ENCODE results near the gene FBXW4.

Gene FBXW4

DNA sequence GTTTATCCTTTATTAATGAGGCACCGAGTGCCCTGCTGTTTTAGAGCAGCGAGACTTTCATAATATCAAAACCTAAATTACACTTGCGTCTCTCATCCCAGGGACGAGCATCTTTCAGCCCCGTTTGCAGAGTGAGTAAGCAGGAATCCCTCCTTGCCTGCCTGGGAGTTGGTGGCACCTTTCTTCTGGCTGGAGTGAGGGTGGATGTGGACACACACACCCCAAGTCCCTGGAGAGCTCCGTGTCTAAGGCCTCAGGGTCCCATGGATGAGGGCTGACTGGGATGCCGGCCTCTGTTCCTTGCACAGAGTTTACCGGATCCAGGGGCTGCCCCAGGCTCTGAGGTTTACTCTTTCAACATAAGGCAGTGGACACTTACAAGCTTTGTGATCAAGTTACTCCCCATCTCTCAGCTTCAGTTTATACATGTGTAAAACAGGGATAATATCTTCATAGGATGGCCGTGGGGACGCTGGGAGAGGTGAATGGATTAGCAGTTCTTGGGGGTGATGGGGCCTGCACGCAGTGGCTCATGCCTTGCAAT is 131.4 kb downstream of the FBXW4 start:
- no peak for DNase-seq

DNA sequence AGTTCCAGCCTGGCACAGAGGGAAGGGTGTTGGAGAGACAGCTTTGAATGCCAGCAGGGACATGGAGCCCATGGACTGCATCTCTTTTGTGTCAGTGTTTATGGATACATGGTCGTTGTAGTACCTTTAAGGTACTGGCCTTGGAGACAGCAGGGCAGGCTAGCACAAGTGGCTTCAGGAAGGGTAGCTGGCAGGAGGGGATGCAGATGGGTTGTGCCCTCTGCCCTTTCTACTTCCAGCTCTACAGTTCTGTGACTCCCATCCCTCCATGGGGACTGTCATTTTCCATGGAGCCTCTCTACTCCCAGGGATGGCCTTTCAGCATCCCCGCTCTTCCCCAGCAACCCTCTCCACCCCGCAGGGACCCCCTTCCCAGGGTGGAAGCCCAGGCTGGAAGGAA is 132.0 kb downstream of the FBXW4 start:
- DNase-seq, result no peak

DNA sequence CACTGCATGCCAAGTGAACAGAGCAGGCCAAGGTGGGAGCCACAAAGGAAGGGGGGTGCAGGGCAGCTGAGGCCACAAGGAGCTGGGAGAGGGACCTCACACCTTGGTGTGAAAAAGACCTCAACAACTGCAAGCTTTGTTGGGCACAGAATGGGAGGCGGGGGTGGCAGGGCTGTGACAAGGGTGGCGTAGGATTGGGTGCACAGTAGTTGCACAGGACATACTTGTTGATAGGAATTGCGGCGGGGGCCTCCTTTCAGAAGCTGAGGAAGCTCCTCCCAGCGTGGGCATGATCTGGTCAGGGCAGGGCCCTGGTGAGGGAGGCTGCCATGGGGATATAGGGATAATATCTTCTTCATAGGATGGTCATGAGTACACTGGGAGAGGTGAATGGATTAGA is 132.7 kb downstream of the FBXW4 start:
- no peak for DNase-seq

DNA sequence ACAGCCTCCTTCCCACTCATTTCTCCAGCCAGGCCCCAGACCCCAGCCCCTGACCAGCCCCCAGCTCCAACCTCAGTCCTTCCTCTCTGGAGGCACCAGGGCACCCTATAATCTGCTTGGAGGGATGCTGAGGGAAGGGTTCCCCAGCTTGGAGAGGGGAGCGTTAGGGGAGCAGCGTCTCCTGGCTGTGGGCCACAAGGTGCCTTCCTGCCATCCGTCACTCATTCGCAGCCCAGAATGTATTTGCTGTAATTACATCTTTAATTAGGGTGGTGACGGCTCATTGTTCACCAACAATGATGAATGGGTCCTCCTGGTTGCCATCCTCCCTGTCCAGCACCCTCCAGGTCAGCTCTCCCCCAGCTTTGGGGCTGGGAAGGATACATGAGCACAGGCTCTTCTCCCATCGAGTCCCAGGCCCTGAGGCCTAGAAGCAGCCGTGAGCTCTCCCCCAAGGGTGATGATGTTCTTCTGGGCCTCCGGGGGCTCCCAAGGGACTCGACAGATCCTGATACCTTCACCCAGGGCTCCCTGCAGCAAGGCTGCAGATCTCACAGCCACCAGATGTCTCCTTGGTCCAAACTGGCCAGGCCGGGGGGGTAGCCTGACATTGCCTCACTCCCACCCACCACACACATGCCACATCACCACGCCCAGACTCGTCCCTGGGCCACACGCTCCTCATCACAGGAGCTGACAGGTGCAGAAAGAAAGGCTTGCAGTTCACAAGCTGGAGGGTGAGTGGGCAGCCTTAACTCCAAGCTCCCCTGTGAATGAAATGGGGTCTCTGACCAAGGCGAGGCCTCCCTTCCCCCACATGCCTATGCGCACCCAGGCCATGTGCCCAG is 133.7 kb downstream of the FBXW4 start:
- DNase-seq, result no peak
